GM21515 (cell line): Measurements from ENCODE around the gene PFN1.
A peak's percentile ranks its signal among the peaks of the same experiment; 100 is the strongest.

Experiments
- ATAC-seq: cut with Tn5 transposase; IDR thresholded peaks from one replicate; pipeline ENCODE4 v1.9.1; 2021; ENCODE audit not compliant: unreplicated experiment

Gene PFN1

GRCh38 chr17:4945944-4946280 lies 2.4 kb downstream of the PFN1 start:
- ATAC-seq, result no peak

- no peak for ATAC-seq
Measured at GRCh38 chr17:4945176-4945943, 3.0 kb downstream of the PFN1 start.

GRCh38 chr17:4944554-4945175 lies 3.7 kb downstream of the PFN1 start:
- ATAC-seq, result no peak

GRCh38 chr17:4944163-4944553 lies 4.2 kb downstream of the PFN1 start:
- no peak for ATAC-seq

- ATAC-seq, result no peak
Measured at GRCh38 chr17:4942760-4943508, 5.4 kb downstream of the PFN1 start.

- ATAC-seq, result no peak
Measured at GRCh38 chr17:4941319-4941610, 7.1 kb downstream of the PFN1 start.

- ATAC-seq, result no peak
Measured at GRCh38 chr17:4940555-4941318, 7.6 kb downstream of the PFN1 start.

- peak; percentile 67 for ATAC-seq
Measured at GRCh38 chr17:4939796-4940554, 8.4 kb downstream of the PFN1 start, which contains the start of the genes RNF167 and SLC25A11. RNF167 (plus strand) TSS chr17:4940268; CDS start chr17:4940910, 642 bp downstream. SLC25A11 (minus strand) TSS chr17:4940046; CDS start chr17:4939910, 136 bp downstream.

GRCh38 chr17:4939546-4939795 lies 8.9 kb downstream of the PFN1 start:
- ATAC-seq, result no peak

- no peak for ATAC-seq
Measured at GRCh38 chr17:4938688-4939545, 9.4 kb downstream of the PFN1 start.

GRCh38 chr17:4938069-4938491 lies 10.2 kb downstream of the PFN1 start:
- no peak for ATAC-seq

GRCh38 chr17:4937553-4937952 lies 10.8 kb downstream of the PFN1 start:
- ATAC-seq, result no peak

- no peak for ATAC-seq
Measured at GRCh38 chr17:4936436-4936835, 11.9 kb downstream of the PFN1 start.

GRCh38 chr17:4935650-4936049 lies 12.7 kb downstream of the PFN1 start:
- ATAC-seq, result no peak

- ATAC-seq, result no peak
Measured at GRCh38 chr17:4934173-4934979, 14.0 kb downstream of the PFN1 start.

GRCh38 chr17:4933646-4934045 lies 14.7 kb downstream of the PFN1 start:
- no peak for ATAC-seq

- ATAC-seq, result no peak
Measured at GRCh38 chr17:4932756-4933155, 15.6 kb downstream of the PFN1 start.

- ATAC-seq, result no peak
Measured at GRCh38 chr17:4931963-4932362, 16.4 kb downstream of the PFN1 start, which contains the start of gene GP1BA. GP1BA (plus strand) TSS chr17:4932277; CDS start chr17:4932605, 328 bp downstream.

GRCh38 chr17:4928881-4929280 lies 19.4 kb downstream of the PFN1 start:
- ATAC-seq, result no peak
